Measurements from ENCODE around the gene RBBP6.

RBBP6 gene

DNA sequence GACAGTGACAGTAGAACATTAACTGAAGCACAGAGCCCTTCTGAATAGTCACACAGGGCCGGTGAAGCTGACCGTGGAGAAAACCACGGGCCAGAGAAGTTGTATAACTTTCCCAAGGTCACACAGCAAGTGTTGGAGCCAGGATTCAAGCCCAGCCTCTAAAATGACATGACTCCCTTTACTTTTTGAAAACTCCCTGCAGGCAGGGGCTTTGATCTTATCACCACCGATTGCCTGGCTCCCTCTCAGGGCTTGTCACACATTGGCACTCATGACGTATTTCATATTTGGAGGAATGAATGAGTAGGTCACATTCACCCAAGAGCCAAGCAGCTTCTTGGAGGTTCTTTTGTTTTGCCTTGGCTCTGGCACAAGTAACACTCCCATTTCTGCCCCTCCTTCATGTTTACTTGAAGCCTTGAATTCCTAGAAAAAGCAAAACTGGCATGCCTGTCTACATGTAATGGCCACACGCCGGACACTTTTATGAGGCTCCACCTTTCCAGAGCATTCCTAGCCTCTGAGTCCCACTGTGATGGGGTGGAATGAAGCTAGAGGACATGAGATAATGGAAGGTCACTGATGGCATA is 13.3 kb upstream of the RBBP6 start:
- DNase-seq = no peak

DNA sequence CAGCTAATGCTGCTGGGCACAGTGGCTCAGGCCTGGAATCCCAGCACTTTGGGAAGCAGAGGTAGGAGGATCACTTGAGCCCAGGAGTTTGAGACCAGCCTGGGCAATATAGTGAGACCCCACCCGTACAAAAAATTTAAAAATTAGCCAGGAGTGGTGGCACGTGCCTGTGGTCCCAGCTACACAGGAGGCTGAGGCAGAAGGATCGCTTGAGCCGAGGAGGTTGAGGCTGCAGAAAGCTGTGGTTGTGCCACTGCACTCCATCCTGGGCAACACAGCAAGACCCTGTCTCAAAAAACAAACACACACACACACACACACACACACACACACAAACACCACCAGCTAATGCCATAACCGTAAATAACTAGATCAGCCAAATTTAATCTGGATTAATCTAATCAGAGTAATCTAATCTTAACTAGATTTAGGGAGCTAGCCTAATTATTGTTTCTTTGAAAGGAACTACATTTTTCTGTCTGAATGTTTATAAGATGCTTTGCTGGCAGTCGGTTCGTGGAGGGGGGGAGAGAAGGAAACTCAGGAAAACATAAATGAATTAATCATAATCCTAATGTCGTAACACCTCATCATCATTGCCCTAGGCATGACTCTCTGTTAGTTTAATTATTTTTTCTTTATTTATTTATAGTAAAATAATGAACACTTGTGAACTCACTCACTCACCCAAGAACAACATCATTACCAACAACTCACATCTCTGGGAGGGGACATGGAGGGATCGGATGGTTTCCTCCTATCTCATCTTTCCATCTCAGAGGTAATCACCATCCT is 12.5 kb upstream of the RBBP6 start:
- no peak for DNase-seq

DNA sequence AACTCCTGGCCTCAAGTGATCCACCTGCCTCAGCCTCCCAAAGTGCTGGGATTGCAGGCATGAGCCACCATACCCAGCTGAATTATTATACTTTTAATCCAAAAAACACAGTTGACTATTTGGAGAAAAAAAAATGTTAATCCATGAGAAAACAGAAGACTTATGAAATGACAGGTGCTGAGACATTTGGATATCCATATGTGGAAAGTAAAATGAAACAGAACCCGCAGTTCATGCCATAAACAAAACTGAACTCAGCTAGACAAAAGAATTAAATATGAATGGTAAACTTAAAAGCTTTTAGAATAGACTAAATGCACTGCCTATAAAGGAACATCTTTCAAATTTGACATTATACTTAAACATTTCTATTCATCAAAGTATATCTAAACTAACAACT is 8.2 kb upstream of the RBBP6 start:
- DNase-seq = no peak

DNA sequence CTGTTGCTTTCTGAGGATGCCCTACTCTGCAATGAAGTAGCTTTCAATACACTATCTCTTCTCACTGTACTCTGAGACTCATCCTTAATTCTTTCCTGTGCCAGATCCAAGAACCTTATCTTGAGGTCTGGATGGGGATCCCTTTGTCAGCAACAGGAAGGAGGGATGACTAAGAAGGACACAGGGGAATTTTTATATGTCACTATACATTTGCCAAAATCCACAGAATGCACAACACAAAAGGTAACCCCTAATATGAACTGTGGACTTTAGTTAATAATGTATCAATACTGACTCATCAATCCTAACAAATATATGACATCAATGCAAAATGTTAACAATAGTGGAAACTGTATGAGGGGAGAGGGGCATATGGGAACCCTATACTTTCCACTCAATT is 4.7 kb upstream of the RBBP6 start:
- DNase-seq = no peak

DNA sequence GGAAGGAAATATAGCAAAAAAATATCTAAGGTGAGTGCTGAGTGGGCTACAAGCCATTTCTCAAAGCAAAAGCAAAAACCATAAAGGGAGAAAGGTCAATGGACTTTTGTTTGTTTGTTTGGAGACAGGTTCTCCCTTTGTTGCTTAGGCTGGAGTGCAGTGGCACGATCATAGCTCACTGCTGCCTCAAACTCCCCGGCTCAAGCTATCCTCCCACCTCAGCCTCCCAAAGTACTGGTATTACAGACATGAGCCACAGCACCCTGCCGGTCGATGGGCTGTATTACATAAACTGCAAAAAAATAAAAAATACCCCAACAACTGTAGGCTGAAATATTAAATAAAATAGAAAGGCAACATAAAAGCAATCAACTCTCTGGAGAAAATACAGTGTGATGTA is 3.5 kb upstream of the RBBP6 start:
- no peak for DNase-seq

DNA sequence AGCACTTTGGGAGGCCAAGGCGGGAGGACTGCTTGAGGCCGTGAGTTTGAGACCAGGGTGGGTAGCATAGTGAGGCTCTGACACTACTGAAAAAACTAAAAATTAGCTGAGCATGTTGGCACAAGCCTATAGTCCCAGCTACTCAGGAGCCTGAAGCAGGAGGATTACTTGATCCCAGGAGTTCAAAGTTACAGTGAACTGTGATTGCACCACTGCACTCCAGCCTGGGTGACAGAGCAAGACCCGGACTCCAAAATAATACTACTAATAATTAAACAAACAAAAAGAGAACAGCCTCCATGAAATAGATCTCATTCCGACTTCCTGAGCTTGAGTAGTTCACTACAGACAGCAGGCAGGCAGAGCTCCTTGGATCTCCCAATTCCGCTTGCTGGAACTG is 2.7 kb upstream of the RBBP6 start:
- no peak for DNase-seq

DNA sequence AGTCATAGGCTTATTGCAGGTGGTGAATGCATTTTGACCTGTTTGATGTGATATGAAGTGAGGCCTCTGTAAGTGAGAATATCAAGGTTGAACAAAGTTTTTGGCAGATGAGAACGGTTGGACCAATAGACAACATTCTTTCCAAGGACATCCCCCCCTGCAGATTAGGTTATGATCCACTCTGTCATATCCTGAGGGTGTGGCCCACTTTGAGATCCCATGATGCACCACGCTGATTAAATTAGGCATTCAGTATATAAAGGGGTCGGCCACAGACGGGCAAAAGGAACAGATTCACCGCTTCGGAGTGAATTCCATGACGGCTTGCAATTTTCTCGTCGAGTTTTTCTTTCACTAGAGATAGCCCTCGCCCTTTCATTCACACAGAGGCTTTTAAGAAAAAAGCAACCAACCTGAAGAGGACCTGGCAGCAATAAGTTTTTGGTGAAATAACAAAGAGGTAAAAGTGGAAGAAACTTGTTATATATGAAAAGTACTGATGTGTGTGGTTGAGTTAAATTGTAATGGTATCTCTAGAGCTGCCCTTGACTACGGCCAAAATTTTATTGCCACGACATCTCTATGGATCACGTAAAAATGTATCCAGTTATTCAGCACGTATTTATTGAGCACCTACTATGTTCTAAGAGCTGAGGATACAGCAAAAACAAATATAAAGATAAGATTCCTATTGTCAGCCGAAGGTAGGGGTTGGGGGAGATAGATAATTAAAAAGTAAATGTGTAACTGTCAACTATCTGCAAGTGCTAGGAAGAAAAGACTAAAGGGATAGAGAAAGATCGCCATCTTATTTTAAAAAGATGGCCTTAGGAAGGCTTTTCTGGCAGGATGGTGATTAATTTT is 1.7 kb upstream of the RBBP6 start:
- DNase-seq = no peak

DNA sequence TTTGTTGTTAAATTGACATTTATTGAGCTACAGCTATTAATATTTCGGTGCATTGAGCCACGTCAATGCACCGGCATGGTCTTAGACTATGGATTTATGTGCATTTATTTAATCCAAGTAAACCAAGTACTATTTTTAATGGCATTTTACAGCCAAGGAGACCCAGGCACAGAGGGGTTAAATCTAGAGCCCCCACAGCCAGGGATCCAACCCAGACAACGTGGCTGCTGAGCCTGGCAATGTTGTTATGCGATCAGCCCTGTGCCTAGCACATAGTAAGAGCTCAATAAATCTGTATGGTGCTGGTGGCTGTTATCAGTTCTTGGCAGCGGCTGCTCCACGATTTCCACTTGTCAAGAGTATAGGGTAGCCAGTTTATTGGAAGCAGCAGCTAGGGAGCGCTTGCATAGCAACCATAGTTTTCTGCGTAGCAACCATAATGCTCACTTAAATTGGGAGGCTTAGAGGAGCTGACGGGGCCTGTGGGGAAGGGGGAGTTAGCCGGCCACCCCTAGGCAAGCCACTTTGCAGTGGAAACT is 541 bp upstream of the RBBP6 start:
- DNase-seq = peak; percentile 83

DNA sequence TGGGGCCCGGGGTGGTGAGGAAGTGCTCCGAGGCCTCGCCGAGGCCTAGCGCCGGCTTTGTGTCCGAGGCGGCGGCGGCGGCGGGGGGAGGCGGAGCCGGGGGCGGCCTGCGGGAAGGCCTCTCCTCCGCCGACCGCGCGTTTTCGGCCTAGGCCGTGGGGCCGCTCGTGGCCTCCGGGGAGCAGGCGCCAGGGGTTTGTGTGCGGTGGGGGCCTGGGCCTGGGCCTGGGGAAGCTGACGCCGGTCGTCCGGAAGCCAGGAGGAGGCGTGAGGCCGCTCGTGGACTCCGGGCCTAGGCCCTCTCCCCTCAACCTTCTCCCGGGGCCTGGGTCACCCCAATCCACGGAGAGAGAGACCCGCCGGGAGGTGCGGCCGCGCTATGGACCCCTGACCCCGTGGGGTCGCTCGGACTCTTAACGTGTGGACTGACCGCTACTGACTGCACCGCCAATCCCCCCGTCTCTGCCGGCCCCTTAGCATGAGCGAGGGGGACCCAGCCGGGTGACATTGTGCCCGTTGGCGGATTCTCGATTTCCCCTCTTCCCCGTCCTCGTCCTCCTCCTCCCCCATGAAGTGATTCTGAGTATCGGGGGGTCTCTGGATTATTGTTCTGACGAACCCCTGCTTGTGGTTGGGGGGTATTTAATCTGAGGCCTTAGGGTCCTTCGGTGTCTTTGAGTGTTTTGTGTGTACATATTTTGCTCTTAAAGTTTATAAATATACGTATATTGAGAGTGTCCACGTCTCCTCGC is 660 bp downstream of the RBBP6 start:
- DNase-seq = no peak

DNA sequence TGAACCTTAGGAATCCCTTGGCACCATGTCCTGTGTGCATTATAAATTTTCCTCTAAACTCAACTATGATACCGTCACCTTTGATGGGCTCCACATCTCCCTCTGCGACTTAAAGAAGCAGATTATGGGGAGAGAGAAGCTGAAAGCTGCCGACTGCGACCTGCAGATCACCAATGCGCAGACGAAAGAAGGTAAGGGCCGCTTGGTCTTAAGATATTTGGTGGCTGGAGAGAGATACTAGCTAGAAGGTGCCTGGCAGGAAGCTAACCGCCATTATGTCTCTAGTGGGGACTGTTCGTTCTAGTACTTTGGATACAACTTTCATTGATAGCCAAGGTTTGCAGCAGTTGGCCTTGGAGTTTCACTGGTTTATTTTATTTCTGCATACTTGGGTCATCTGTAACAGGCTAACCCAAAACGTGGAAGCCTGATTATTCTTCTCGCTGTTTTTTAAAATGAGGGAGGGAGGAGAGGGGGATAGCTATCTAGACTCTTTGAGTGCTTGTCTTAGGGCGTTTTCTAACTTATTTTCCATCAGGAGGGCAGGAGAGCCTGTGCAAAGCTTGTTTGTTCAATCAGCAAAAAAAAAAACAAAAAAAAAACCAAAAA is 1.3 kb downstream of the RBBP6 start:
- DNase-seq = no peak

DNA sequence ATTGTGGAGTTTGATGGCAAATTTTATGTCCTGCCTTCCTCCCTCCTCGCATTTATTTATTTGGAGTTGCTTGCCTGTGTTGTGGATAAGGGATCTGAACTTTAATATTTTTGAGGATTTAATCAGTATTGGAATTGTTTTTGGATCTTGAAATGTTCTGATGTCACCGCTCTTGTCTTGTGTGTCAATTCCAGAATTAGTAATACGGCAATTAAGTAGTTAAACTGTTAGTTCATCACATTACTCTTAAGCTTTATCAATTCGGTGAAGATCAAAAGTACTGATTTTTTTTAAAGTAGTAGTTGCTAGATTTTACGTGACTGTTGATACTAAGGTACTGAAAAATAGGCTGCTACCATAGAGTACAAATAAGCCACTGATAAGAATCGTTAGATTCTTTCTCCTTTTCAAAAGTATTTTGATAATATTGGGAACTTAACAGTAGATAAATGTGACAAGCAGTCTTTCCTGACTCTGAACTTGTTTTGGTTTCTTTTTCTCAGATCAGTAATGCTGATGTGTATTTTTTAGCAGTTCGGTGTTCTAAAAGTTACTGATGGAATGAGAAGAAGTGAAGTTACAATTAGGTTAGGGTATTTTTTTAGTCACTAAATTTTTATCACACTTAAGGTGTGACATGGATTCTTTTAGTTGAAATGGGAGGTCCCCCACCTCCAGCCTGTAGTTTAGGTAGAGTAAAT is 2.0 kb downstream of the RBBP6 start:
- DNase-seq = no peak

DNA sequence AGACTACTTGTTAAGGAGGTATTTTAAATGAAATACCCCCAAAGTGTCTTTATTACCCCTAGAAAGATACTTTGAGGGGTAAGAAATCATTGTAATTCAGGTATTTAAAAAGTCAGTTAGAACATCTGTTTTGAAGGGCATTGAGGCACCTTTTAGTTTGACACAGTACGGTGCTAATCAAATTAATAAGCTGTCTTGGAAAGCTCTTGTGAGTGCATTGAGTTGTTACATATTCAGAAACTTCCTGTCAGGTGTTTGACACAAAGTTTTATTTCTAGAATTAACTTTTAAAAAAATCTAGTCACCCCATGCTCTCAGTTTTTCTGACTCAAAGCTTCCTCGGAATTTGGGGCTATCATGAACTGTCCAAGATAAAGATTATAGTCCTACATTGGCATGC is 4.6 kb downstream of the RBBP6 start:
- DNase-seq = no peak

DNA sequence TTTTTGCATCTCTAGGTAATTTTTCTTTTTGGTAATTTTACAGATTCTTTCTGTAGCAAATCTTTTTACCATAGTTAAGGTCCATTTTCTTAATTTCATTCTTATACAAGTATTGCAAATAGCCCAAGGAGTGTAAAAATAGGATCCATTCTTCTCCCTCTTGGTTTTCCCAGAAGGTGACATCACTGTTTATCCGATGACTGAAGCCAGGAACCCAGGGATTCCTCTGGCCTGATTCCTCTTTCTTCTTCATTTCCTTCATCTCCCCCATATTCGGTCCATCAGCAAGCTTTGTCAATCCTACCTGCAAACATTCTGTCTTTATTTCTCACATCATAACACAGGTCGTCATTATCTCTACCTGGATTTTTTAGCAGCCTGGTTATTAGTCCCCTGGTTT is 5.3 kb downstream of the RBBP6 start:
- no peak for DNase-seq

DNA sequence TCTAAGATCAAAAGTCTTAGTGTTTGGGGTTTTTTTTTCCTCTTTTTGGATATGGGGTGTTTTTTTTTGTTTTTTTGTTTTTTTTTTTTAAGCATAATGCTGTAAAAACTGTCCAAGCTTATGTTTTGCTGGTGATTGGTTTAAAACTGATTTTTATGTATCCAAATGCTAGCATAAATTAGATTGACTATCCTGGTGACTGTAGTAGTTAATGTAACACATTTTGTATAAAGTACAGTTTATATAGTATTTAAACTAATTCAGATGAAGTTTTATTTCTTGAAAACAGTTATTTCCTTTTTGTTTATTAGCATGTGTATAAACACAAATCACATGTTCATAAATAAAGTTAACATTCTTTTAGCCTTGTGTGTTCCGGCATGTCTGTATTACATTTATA is 10.9 kb downstream of the RBBP6 start:
- no peak for DNase-seq

DNA sequence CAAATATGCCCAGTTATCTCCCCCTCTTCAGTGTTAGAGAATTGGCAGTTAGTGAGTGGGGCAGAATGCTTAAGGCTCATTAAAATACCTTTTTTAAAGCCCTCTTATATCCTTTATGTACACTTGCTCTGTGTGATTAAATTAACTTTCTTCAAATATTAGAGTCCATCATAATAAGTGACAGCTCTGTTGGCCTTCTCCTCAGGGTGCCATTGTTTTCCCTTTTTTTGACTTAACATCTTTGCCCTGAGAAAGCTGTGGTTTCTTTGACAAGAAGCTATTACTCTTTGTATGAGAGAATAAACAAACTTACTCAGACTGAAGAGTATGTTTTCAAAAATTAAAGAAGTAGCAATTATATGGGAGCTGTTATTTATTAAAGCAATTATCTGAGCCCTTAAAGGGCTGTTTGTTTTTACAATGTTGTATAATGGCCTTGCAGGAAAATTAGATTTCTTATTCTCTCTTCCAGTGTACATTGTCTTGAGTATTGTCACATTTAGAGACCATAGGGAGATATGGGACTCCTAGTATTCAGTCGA is 13.4 kb downstream of the RBBP6 start:
- DNase-seq = no peak

DNA sequence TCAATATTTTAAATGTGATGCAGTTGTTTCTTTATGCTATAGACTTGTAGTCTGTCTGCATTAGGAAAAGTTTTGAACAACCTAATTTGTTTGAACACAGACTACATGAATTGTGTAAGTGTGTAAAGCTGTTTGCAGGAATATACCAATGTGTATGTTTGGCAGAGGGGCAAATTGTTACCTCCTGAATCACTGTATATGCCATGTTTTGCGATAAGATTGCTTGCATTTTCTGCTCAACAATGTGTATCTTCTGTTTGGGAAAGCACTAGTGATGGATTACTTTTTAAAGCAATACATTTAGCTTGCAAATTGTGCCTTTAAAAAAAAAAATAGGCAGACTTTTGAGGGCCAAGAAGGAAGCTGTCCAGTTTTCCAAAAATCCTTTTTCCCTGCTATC is 14.6 kb downstream of the RBBP6 start:
- no peak for DNase-seq

DNA sequence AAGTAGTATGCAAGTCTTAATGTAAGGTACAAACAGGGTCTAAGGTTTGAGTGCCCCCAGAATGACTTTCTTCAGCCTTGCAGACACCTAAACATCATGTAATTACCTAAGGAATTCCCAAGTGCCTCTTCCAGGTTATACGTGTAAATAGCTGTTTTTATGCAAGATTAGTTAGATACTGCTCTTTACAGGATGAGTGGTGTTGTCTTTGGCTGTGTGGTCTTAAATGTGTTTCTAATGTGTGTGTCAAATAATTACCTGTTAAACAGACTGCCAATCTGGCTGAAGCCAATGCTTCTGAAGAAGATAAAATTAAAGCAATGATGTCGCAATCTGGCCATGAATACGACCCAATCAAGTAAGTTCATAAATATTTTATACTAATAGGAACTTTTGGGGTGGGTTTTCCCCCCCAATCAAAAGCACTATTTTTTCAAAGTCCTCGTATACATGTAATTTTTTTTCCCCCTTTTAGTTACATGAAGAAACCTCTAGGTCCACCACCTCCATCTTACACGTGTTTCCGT is 16.0 kb downstream of the RBBP6 start:
- no peak for DNase-seq

DNA sequence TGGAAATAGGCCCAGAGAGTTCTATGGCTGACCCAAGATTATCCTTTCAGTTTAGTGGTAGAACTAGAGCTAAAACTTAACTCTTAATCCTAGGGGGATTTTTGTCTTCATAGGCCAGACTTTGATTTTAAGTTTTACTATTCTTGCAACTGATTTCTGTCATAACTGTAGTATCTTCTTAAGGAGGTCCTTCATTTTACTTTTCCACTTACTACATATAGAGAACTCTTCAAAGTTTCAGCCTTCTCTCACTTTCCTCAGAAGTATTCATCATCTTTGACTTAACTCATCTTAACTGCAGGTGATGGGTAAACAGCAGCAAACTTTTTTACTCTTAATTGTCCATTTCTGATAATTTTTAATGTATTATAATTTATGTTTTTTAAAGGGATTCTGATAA is 23.4 kb downstream of the RBBP6 start:
- DNase-seq = no peak

DNA sequence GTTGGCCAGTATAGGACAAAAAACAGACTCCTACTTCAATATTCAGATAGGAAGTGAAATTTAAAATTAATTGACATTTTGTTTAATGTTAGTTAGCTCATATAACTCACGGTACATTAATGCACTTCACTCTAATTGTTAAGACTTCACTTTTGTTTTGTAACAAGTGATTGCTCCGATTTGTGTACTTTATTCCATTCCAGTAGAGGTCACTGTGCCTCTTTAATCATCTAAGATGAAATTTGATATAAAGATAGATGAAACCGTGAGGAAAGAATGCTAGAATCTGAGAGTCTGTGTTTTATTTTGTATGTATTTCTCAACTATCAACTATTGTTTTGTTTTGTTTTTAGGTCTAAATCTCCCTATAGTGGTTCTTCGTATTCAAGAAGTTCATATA is 29.0 kb downstream of the RBBP6 start:
- DNase-seq = no peak

DNA sequence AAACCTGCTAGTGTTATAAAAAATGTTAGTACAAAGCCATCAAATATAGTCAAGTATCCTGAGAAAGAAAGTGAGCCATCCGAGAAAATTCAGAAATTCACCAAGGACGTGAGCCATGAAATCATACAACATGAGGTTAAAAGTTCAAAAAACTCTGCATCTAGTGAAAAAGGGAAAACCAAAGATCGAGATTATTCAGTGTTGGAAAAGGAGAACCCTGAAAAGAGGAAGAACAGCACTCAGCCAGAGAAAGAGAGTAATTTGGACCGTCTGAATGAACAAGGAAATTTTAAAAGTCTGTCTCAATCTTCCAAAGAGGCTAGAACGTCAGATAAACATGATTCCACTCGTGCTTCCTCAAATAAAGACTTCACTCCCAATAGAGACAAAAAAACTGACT is 31.7 kb downstream of the RBBP6 start:
- DNase-seq = no peak

DNA sequence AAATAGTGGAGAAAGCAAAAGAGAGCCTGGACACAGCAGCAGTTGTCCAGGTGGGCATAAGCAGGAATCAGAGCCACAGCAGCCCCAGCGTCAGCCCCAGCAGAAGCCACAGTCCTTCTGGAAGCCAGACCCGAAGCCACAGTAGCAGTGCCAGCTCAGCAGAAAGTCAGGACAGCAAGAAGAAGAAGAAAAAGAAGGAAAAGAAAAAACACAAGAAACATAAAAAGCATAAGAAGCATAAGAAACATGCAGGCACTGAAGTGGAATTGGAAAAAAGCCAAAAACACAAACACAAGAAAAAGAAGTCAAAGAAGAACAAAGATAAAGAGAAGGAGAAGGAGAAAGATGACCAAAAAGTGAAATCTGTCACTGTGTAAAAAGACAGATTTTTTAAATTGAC is 32.7 kb downstream of the RBBP6 start:
- no peak for DNase-seq

Measured in DMS153 (cell line).